GM21717 (cell line): ENCODE data around the gene AOPEP.
"Not testable (repeated sequence)": the region's sequence is repeated elsewhere in the genome, so short reads cannot be mapped to it uniquely, and the experiment has no call there.

Experiments used
- ATAC-seq: cut with Tn5 transposase; IDR thresholded peaks from one replicate; pipeline ENCODE4 v1.9.1; 2021; ENCODE audit warnings: mild to moderate bottlenecking, moderate library complexity; ENCODE audit not compliant: unreplicated experiment

Gene AOPEP

DNA sequence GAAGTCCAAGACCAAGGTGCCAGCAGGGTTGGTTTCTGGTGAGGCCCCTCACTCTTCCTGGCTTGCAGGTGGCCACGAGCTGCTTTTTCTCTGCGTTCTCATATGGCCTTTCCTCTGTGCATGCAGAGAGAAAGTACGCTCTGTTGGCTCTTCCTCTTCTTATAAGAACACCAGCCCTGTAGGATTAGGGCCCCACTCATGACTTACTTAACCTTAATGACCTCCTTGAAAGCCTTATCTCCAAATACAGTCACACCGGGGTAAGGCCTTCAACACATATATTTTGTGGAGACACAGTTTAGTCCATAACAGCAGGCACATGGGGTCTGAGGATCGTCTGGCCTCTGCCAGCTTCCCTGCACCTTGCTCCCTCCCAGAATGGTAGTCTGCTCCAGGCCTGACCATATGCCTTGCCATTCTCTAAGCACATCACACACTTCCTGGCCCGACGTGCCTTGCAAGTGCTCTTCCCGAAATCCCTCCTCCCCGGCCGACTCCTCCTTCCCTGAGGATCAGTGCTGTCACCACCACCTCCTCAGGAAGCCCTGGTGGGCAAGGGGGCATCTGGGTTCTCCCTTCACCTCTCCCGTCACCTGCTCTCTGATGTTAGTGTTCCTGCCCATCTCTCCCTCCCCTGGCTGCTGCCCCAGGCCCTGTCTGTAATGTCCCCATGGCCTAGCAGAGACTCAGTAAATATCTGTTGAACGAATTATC lies 200.7 kb downstream of the AOPEP start:
- no peak for ATAC-seq

DNA sequence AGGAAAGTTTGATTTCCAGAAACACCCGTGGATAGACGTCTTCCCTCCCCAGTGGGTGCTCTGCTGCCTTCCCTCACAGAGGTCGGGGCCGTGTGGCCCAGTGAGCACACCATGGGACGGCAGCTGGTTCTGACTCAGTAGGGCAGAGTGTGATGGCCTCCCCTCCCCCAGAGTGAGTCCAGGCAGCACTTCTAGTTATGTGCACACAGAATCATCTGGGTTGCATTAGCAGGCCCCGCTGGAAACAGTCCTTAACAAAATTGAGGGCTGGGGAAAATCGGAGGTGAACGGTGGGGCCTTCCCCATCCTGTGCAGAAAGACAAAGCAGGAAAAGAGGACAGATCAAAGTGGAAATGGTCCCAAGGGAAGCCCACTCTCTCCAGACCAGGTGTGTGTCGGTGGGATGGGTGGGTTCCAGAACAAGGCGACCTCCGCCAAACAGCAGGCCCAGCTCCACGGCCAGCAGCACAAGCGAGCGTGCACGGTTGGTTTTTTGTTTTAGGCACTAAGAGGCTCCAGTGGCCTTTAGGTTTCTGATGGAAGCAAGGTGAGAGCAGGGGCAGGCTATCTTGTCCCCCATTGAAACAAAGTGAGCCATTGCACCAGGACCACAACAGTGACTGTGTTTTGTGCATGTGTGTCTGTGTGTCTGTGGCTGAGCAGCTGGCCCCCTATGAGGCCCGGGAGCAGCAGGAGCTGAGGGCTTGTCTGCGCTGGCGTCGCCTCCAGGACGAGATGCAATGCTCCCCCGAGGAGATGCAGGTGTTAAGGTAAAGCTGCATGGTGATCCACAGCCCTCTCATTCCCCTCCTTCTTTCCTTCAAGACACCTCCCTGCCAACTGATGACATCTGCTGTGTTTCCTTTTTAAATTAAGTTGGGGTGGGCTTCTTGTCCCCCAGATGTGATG lies 201.5 kb downstream of the AOPEP start:
- ATAC-seq = no peak

DNA sequence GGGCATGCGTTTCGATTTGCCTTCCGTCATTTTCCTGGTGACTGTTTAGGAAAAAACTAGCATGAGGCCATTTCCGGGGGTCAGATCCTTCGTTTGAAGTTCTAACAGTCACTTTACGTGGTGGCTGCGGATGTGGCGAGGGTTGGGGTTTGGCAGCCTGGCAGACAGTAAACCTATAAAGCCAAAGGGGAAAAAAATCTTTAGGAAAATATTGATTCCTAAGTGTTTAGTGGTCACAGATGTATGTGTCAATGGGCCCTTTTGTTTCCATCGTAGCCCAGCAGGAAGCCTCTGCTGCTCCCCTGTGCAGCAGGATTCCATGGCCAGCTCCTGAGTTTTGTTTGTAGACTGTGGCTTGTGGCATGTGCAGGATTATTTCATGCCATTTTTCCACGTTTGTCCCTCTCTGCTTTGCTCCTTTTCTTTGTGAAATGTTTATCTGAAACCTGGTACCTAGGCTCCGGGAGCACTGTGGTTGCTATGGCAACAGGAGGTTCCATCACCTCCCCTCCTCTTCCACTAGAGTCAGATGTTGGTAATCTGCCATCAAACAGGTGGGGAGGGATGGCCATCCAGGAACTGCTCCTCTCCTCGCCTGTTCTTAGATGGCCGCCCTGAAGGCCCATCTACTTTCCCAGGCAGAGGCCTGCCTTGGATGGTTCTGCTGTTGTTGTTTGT lies 202.3 kb downstream of the AOPEP start:
- no peak for ATAC-seq

DNA sequence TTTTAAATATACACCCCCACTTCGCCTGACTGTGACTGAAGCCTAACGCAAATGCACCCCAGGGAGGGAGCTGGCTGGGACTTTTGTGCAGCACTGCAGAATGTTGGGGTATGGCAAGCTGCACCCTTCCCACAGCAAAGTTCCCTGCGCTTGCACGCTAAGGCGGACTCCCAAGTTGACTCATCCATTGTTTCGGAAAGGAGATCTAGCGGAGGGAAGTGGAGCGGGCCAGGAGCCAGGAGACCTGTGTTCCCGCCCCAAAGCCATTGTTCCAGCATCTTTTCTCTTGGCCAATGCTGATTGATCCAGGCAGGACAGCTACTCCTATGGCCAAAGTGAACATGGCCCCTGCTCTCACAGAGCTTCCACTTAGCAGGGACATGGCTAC lies 202.9 kb downstream of the AOPEP start:
- no peak for ATAC-seq

DNA sequence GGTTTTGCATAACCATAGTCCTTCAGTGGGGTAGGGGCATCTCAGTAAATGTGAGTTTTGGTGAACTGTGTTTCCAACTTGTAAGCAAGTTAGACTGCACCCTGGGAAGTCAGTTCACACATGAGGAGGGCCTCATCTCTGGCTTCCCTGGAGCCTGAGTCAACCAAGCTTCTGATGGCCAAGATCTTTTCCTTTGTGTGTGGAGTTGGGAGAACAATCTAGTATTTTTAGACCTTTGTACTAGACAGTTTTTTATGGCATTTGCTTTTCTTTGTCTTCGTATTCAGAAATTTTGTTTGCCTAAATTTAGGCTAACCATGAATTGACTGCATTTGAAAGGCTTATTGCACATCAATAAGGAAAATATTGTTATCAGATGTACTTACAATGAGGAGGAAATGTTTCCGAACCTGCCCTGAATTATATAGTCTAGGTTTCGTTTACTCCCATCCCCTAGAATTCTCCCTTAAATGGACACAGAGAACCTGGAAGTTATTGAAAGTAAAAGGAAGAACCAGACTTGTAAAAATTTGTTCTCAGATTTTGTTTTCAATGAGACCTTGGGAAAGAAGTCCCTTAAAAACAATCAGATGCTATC lies 204.6 kb downstream of the AOPEP start:
- ATAC-seq = no peak

DNA sequence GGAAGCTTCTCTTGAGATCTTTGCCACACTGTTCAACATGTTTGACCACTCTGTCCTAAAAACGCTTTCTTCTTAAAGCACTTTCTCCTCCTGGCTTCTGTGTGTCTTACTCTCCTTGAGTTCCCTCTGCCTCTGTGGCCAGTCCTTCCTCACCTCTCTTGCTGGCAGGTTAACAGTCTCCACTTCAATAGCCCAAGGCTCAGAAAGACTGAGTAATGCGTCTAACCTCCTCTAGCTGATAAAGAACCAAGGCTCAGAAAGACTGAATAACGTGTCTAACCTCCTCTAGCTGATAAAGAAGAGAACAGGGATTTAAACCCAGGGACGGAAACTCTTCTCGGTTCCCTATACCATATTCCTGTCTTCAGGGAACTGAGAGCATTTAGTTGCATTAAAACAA lies 205.2 kb downstream of the AOPEP start:
- ATAC-seq = no peak

DNA sequence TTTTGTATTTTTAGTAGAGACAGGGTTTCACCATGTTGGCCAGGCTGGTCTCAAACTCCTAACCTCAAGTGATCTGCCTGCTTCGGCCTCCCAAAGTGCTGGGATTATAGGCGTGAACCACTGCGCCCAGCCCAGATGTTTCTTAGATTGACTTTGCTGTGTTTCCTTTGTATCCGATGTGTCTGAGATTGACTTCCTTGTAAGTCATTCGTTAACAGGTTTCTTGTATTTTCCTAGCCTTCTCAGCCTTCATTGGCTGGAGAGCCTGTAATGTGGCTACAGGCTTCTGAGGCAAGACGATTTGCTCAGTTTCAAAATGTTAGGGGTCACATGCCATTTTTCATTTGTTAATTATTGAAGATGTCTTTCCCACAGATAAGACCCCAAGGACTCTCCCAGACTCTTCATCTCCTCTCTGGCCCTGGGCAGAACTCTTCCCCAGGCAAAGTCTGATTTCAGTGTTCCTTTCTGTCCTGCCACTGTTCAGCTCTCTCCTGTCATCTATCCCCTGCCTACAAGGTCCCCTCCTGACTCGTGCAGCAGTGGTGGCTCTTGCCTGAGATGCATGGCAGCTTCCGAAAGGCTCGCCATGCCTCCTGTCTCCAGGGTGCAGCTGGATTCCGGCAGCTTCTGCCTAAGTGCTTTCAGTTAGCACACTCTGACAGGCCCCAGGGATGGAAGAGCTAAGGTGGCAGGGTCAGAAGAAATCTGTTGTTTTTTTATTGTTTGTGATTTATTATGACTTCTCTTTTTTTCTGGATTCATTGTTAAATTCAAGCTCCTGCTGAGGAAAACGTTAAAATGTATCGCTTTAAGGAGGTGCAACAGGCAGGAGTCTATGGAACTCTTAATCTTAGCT lies 206.4 kb downstream of the AOPEP start:
- no peak for ATAC-seq

DNA sequence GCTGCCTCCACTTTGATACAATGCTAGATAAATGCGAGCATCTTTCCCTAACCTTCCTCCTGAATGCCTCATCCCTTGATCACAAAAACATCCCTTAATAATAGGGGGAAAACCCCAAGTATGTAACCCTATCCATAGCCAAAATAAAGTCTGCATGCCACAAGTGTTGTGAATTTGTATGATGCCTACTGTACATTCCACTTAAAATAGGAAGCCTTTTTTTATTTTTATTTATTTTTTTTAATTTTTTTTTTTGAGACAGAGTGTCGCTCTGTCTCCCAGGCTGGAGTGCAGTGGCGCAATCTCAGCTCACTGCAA lies 207.0 kb downstream of the AOPEP start:
- no peak for ATAC-seq

DNA sequence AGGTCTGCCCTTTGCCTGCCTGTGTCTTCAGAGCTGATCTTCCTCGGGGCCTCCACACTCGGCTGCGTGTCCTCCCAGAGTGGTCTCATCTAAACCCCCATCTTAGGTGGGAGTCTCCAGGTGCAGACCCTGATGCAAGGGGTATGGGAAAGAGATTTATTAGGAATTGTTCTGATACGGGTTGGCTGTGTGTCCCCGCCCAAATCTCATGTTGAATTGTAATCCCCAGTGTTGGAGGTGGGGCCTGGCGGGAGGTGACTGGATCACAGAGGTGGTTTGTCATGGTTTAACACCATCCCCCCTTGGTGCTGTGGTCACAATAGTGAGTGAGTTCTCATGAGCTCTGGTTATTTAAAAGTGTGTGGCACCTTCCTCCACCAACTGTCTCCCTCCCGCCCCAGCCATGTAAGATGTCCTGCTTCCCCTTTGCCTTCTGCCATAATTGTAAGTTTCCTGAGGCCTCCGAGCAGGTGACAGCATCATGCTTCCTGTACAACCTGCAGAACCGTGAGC lies 208.4 kb downstream of the AOPEP start:
- ATAC-seq = no peak

DNA sequence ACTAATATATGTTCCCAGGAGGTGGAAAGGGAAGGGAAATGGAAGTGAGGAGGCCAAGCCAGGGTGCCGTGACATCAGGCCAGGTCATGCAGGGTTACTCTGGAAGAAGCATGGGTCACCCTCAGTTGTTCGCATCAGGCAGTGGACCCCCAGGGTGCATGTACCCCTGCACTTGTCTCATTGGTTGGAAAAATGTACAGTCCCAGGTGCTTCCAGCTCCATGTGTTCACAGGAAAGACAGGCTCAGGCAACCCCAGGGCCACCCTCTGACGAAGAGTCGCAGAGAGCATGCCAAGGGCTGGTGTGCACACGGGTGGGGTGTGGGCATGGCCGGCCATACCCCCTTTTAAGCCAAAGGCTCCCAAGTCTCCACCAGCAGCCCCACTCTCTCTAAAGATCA lies 208.9 kb downstream of the AOPEP start:
- ATAC-seq = no peak

DNA sequence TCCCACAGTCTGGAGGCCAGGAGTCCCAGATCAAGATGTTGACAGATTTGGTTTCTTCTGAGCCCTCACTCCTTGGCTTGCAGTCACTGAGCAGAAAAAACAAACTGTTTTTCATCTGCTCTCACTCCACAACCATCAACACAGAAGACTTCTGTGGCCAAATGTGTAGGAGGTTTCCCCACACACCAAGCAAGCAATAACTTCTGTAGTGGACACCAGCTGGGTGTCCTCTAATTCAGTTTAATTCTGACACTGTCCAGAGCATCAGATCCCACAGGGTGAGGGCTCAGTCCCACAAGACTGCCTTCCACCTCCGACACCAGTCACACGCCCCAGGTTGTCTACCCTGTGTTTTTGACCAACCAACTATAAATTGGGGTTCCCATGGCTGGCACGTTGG lies 209.9 kb downstream of the AOPEP start:
- ATAC-seq = no peak

DNA sequence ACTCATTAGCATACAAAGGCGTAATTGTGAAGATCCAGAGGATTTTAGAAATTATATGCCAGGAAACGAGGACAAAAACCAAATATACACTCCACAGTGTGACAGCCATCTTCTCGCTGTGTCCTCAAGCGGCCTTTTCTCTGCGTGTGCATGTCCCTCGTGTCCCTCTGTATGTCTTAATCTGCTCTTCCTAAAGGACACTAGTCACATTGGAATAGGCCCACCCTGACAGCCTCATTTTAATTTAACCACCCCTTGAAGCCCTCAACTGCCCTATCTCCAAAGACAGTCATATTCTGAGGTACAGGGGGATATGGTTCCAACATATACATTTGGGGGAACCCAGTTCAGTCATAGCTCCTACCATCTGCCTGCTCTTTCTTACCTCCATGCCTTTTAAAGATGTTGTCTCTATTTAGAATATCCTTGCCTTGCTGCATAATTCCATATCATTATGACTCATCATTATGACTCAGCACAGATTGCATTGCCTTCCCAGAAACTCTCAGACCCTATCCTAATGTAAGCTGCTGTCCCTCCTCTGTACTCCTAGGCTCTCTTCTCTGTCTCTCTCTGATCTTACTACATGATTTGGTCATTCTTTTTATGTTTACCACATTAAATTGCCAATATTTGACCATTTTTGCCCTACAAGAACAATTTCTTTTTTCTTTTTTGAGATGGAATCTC lies 210.9 kb downstream of the AOPEP start:
- no peak for ATAC-seq

DNA sequence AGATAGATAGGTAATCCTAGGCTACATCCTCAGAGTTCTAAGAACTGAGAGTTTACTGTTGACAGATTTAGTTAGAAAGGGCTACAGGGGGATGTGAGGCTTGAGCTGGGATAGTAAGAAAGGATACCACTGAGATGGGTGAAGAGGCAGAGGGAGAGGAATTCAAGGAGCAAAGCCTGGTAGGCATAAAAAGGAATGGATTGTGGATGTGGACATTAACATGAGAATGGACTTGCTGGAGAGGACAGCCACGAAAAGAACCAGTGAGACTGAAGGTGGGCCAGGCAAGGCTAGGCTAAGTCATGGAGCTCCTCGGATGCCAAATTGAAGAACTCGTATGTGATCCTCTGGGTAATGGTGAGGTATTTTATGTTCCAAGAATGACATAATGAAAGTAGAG lies 211.9 kb downstream of the AOPEP start:
- ATAC-seq = no peak

DNA sequence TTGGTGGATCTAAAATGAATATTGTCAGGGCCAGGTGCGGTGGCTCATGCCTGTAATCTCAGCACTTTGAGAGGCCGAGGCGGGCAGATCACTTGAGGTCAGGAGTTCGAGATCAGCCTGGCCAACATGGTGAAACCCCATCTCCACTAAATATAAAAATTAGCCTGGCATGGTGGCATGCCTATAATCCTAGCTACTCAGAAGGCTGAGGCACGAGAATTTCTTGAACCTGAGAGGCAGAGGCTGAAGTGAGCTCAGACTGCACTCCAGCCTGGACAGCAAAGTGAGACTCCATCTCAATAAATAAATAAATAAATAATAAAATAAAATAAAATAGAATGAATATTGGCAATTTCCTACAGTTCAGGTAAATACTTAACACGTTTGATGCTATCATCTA lies 213.8 kb downstream of the AOPEP start:
- not testable (repeated sequence) for ATAC-seq

DNA sequence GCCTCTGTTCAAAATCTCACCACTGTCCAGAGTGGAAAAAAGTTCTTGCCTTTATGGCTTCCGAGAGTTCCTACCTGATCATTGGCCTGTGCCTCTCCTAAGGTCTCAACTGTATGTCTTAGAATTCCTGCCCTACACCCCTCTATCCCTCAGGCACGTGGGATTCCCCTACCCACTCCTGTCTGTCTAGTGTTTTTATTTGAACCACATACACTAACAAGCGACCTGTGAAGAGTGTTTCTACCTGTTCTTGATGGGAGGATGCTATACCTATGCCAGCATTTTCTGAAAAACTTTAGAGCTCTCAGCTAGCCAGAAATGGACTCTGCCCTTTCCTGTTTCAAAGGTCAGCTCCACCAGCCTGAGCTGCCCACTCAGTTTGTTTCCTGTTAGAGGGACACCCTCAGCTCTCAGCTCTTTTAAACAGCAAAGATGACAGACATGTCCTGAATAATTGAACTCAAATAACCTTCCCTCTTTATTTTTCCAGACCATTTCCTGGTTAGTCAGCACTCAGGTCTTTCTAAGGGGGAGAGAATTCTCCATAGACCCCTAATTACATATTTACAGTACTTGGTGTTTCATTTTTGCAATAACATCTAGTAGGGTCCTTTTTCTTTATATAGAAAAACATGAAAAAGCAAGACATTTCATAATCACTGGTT lies 214.8 kb downstream of the AOPEP start:
- ATAC-seq = no peak

DNA sequence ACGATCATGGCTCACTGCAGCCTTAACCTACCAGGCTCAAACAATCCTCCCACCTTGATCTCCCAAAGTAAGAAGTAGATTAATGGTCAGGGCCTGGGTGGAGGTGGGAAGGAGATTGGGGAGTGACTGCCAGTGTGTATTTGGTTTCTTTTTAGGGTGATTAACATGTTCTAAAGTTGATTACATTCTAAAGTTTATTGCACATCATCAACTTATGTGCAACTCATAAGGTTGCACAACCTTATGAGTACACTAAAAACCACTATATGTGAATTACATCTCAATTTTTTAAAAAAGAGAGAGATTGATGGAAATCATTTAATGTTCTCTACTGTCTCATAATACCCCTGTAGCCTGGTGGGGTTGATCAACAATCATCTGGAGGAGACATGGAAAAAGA lies 218.1 kb downstream of the AOPEP start:
- no peak for ATAC-seq

DNA sequence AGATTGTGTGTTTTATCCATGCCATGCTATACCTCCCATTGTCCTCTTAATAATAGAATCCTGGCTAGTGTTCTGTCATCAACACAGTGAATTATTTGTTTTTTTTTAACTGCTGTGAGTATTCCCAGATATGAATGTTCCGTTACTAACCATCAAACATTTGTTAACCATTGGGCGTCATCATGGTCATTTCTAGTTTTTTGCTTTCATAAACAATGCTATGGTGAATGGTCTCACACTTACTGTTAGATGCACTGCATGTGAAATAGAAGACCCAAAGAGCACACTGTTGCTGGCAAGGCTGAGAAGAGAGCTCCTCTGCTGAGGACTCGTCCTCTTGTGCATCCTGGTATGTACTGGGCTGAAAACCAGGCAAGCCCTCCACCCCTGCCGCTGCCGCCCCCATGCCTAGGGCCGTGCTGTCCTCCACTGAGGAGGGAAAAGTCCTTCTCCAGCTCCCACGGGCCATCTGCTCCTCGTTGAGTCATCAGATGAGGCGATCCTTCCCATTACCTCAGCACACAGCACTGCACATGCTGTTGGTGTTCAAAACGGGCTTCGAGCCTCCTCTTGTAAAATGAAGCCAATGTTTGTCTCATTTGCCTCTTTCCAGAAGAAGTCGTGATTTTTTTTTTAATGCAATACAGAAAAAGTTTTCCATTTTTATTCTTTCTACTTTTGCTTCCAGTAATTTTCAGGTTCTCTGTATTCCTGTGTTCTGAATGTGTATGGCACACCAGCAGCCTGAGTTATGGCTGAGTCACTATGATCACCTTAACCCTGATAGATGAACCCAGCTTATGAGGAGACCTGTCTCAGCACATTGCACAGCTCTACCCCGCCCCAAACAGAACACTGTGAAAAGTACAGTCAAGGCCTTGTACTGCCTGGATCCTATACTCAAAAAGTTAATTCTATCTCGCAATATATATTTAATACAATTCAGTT lies 219.0 kb downstream of the AOPEP start:
- ATAC-seq = no peak

DNA sequence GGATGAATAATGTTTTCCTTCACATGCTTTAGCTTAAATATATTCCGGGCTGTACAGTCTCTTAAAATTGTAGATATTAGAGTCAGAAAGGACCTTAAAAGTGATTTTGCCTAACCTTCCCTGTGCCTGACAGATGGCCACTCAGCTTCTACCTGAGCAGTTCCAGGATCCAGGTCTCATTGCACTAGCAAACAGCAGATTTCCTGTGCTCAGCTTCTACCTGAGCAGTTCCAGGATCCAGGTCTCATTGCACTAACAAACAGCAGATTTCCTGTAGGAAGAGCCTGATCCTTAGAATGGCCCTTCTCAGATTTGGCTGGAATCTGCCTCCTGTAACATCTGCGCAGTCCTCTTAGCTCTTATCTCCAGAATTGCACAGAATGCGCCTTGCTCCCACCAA lies 219.8 kb downstream of the AOPEP start:
- ATAC-seq = no peak
